Measurements from ENCODE around the gene ZYG11B.
"Not testable (repeated sequence)": the region's sequence is repeated elsewhere in the genome, so short reads cannot be mapped to it uniquely, and the experiment has no call there.

The ZYG11B gene

DNA sequence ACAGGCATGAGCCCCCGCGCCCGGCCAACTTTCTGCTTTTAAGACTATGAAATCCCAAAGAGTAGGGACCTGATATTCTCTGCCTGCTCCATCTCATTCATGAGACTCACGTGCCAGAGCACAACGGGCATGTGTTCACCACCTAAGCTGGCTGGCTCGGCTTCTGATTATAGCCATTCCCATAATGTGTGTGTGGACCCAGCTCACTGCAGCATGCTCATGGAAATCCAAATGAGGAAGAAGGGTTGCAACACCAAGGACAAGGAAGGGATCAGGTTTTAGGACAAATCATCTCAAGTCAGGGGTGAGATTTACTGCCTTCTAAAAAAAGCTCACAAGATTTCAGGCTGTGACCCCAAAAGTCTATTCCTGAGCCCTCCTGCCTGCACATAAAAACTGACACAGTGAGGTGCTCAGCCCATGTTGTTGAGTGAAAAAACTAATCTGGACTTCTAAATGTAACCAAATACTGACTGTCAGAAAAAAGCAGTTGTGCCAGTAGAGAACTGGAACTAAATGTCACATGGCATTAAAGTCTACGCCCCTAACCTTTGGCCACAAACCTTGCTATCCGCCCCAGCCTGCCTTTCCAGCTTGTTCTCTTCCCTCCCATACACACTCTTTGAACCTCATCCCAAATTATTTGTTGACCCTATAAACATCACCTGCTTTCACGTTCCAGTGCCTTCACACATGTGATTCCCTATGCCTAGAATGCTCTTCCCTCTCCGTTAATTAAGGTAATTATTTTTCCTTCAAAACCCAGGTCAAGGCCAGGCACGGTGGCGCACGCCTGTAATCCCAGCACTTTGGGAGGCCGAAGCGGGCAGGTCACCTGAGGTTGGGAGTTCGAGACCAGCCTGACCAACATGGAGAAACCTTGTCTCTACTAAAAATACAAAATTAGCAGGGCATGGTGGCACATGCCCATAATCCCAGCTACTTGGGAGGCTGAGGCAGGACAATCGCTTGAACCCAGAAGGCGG is 19.0 kb upstream of the ZYG11B start:
- FAIRE-seq, result no peak
- TF ChIP-seq POU2F2 (IDR thresholded peaks at IDR 0.05; ENCODE audit: low read depth, low read length) (no peak), PAX5 (IDR thresholded peaks at IDR 0.05; ENCODE audit: insufficient read depth, low read length, severe bottlenecking) (no peak), TAF1 (IDR thresholded peaks at IDR 0.05; ENCODE audit: low read depth, low read length) (no peak), SPI1 (IDR thresholded peaks at IDR 0.05; ENCODE audit: low read depth, low read length) (no peak), POLR2A (IDR thresholded peaks at IDR 0.05; ENCODE audit: low read depth, low read length) (no peak), POLR2AphosphoS5 (IDR thresholded peaks at IDR 0.05; ENCODE audit: low read depth, low read length) (no peak)
- DNase-seq (ENCODE audit: insufficient read length, low spot score), result no peak

DNA sequence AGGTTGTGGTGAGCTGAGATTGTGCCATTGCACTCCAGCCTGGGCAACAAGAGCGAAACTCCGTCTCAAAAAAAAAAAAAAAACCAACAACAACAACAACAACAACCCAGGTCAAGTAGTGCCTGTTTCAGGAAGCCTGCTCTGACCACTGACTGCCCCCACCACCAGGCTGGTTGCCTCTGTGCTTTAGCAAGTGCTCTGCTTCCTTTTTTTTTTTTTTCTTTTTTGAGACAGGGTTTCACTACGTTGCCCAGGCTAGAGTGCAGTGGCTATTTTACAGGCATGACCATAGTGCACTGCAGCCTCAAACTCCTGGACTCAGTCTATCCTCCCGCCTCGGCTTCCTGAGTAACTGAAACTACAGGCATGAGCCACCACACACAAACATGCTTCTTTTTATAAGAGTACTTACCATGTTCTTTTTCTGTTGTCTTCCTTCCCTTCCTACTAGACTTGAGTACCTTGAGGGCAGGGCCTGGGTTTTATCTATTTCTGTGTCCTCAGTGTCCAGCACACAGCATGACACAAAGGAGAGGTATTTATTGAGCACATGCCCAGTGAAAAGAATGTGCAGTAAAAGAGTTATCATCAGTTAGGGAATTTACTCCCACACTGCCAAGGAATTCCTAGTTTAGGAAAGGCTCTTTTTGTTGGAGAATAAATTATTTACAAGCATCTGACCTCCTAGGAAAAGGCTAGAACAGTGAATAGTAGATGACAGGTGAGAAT is 18.2 kb upstream of the ZYG11B start:
- TF ChIP-seq POU2F2 (IDR thresholded peaks at IDR 0.05; ENCODE audit: low read depth, low read length) (no peak), POLR2A (IDR thresholded peaks at IDR 0.05; ENCODE audit: low read depth, low read length) (no peak), SPI1 (IDR thresholded peaks at IDR 0.05; ENCODE audit: low read depth, low read length) (no peak), POLR2AphosphoS5 (IDR thresholded peaks at IDR 0.05; ENCODE audit: low read depth, low read length) (no peak), PAX5 (IDR thresholded peaks at IDR 0.05; ENCODE audit: insufficient read depth, low read length, severe bottlenecking) (no peak), TAF1 (IDR thresholded peaks at IDR 0.05; ENCODE audit: low read depth, low read length) (no peak)
- no peak for FAIRE-seq
- DNase-seq (ENCODE audit: insufficient read length, low spot score), result no peak

DNA sequence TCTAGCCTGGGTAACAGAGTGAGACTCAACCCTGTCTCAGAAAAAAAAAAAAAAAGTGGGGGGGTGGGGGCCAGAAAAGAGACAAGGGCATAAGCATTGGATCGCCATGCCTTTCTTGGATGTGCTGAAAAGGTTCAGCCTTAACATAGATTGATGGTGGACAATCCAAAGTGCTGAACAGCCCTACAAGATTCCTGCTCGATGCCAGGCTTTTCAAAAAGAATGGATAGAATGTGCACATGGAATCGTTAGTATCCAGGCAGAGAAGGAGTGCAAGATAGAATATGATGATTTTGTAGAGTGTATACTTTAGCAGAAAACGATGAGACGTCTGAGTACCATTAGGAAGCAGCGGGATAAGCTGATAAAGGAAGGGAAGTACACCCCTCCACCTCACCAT is 17.2 kb upstream of the ZYG11B start:
- DNase-seq (ENCODE audit: insufficient read length, low spot score) (no peak), FAIRE-seq (no peak)
- TF ChIP-seq TAF1 (IDR thresholded peaks at IDR 0.05; ENCODE audit: low read depth, low read length), result no peak
- TF ChIP-seq POLR2A (IDR thresholded peaks at IDR 0.05; ENCODE audit: low read depth, low read length), result no peak
- no peak for TF ChIP-seq POU2F2 (IDR thresholded peaks at IDR 0.05; ENCODE audit: low read depth, low read length)
- TF ChIP-seq PAX5 (IDR thresholded peaks at IDR 0.05; ENCODE audit: insufficient read depth, low read length, severe bottlenecking), result no peak
- TF ChIP-seq POLR2AphosphoS5 (IDR thresholded peaks at IDR 0.05; ENCODE audit: low read depth, low read length), result no peak
- no peak for TF ChIP-seq SPI1 (IDR thresholded peaks at IDR 0.05; ENCODE audit: low read depth, low read length)

DNA sequence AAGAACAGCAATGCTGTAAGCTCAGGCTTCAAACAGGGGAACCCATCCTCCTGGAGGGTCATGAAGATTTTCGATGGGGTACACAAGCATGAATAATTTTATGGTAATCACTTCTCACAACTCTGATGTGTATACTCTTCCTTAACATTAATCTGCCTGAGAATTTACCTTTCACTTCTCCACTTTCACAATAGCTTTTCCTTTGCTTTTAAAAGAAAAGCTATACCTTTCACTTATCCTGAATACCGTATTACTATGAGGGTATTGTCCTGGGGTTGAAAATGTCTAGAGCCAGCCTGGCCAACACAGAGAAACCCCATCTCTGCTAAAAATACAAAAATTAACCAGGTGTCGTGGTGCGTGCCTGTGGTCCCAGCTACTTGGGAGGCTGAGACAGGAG is 12.7 kb upstream of the ZYG11B start:
- TF ChIP-seq POLR2A (IDR thresholded peaks at IDR 0.05; ENCODE audit: low read depth, low read length), result no peak
- TF ChIP-seq POU2F2 (IDR thresholded peaks at IDR 0.05; ENCODE audit: low read depth, low read length), result no peak
- TF ChIP-seq PAX5 (IDR thresholded peaks at IDR 0.05; ENCODE audit: insufficient read depth, low read length, severe bottlenecking), result no peak
- TF ChIP-seq TAF1 (IDR thresholded peaks at IDR 0.05; ENCODE audit: low read depth, low read length), result no peak
- no peak for TF ChIP-seq SPI1 (IDR thresholded peaks at IDR 0.05; ENCODE audit: low read depth, low read length)
- no peak for TF ChIP-seq POLR2AphosphoS5 (IDR thresholded peaks at IDR 0.05; ENCODE audit: low read depth, low read length)
- FAIRE-seq (no peak), DNase-seq (ENCODE audit: insufficient read length, low spot score) (no peak)

DNA sequence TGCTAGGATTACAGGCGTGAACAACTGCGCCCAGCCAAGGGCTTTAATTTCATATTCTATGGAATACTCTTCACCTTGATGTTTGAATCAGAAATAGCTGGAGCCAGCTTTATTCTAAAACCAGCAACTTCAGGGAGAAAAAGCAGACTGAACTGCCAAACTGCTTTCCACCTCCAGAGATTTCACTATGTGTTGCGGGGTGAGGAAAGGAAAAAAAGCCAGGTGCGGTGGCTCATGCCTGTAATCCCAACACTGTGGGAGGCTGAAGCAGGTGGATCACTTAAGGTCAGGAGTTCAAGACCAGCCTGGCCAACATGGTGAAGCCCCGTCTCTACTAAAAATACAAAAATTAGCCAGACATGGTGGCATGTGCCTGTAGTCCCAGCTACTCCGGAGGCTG is 11.0 kb upstream of the ZYG11B start:
- FAIRE-seq; DNase-seq (ENCODE audit: insufficient read length, low spot score): not testable (repeated sequence)

DNA sequence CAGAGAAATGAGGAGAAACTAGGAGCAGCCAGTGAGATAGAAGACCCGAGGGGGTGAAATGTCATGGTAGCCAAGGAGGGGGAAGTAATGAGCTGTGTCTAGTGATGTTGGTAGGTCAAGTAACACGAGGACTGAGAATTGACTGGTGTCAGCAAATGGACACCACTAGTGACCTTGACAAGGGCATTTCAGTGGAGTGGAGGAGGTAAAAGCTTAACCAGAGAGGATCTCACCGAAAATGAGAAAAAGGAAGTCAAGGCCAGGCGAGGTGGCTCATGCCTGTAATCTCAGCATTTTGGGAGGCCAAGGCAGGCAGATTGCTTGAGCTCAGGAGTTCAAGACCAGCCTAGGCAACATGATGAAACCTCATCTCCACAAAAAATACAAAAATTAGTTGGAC is 3.0 kb upstream of the ZYG11B start:
- FAIRE-seq, result no peak

DNA sequence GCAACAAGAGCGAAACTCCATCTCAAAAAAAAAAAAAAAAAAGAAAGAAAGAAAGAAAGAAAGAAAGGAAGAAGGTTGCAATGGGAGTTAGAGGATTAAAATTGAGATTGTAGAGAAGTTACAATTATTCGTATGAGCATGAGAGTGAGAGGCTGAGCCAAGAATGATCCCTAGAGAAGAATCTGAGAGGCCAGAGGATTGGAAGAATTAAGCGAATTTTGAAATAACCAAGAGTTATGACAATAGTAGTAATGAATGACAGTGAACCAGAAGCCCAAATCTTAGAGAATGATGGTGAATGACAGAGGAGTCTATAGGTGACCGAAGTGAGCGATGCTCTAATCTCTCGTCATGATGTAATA is 369 bp upstream of the ZYG11B start:
- TF ChIP-seq TAF1 (IDR thresholded peaks at IDR 0.05; ENCODE audit: low read depth, low read length), result no peak
- no peak for TF ChIP-seq POLR2AphosphoS5 (IDR thresholded peaks at IDR 0.05; ENCODE audit: low read depth, low read length)
- TF ChIP-seq POLR2A (IDR thresholded peaks at IDR 0.05; ENCODE audit: low read depth, low read length), result no peak
- TF ChIP-seq SPI1 (IDR thresholded peaks at IDR 0.05; ENCODE audit: low read depth, low read length), result no peak
- TF ChIP-seq PAX5 (IDR thresholded peaks at IDR 0.05; ENCODE audit: insufficient read depth, low read length, severe bottlenecking), result no peak
- TF ChIP-seq POU2F2 (IDR thresholded peaks at IDR 0.05; ENCODE audit: low read depth, low read length), result no peak
- FAIRE-seq (no peak), DNase-seq (ENCODE audit: insufficient read length, low spot score) (no peak)

More for the DNA sequence above, 3.0 kb upstream of the ZYG11B start:
- TF ChIP-seq TAF1 (IDR thresholded peaks at IDR 0.05; ENCODE audit: low read depth, low read length) (no peak), POLR2A (IDR thresholded peaks at IDR 0.05; ENCODE audit: low read depth, low read length) (no peak), SPI1 (IDR thresholded peaks at IDR 0.05; ENCODE audit: low read depth, low read length) (no peak), POLR2AphosphoS5 (IDR thresholded peaks at IDR 0.05; ENCODE audit: low read depth, low read length) (no peak), POU2F2 (IDR thresholded peaks at IDR 0.05; ENCODE audit: low read depth, low read length) (no peak), PAX5 (IDR thresholded peaks at IDR 0.05; ENCODE audit: insufficient read depth, low read length, severe bottlenecking) (no peak)
- no peak for DNase-seq (ENCODE audit: insufficient read length, low spot score)

DNA sequence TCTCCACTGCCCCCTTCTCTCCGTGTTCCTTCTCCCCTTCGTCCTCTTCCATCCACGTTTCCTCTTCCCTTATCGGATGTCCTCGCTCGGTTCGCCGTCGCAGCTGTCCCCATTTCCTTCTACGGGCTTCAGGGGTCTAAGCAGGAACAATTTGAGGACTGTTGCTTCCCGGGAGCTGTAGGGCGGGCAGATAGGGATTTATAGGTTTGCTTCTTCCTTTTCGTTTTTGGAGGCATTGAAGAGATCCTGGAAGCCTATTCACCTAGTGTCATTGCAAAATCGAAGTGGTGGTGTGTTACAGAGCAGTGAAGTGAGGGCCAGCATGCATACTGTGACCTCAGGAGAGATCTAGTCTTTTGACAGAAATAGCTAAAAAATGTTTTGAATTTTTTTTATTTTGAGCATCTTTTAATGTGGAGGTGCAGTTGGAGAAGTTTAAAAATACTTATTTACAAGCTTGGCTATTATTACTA is 897 bp downstream of the ZYG11B start:
- peak; percentile 72 for FAIRE-seq
- no peak for DNase-seq (ENCODE audit: insufficient read length, low spot score)
- TF ChIP-seq PAX5 (IDR thresholded peaks at IDR 0.05; ENCODE audit: insufficient read depth, low read length, severe bottlenecking), result no peak
- no peak for TF ChIP-seq POU2F2 (IDR thresholded peaks at IDR 0.05; ENCODE audit: low read depth, low read length)
- TF ChIP-seq POLR2AphosphoS5 (IDR thresholded peaks at IDR 0.05; ENCODE audit: low read depth, low read length), result no peak
- no peak for TF ChIP-seq TAF1 (IDR thresholded peaks at IDR 0.05; ENCODE audit: low read depth, low read length)
- TF ChIP-seq SPI1 (IDR thresholded peaks at IDR 0.05; ENCODE audit: low read depth, low read length), result no peak
- TF ChIP-seq POLR2A (IDR thresholded peaks at IDR 0.05; ENCODE audit: low read depth, low read length), result no peak

DNA sequence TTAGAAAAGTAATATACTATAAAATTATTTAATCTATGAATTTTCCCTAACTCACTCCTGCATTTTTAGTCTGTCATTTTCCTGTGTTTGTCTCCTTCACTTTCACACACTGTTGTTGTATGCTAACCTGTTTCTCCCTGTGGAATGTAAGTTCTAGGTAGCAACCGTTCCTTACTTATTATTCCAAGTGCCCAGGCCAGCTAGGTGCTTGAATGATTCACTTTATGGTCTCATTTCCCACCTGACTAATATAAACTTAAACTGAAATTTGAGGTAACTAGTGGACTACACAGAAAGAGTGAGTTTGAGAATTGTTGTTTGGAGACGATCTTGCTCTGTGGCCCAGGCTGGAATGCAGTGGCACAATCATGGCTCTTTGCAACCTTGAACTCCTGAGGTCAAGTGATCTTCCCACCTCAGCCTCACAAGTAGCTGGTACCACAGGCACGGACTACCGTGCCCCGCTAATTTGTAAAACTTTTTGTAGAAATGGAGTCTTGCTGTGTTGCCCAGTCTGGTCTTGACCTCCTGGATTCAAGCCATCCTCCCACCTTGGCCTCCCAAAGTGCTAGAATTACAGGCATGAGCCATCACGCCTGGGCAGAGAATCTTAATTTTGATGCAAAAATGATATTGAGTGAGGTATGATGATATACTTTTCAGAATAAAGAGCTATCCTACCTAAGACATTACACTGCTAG is 1.9 kb downstream of the ZYG11B start:
- TF ChIP-seq POU2F2 (IDR thresholded peaks at IDR 0.05; ENCODE audit: low read depth, low read length), result no peak
- no peak for TF ChIP-seq SPI1 (IDR thresholded peaks at IDR 0.05; ENCODE audit: low read depth, low read length)
- TF ChIP-seq PAX5 (IDR thresholded peaks at IDR 0.05; ENCODE audit: insufficient read depth, low read length, severe bottlenecking), result no peak
- no peak for TF ChIP-seq POLR2AphosphoS5 (IDR thresholded peaks at IDR 0.05; ENCODE audit: low read depth, low read length)
- no peak for TF ChIP-seq TAF1 (IDR thresholded peaks at IDR 0.05; ENCODE audit: low read depth, low read length)
- TF ChIP-seq POLR2A (IDR thresholded peaks at IDR 0.05; ENCODE audit: low read depth, low read length), result no peak
- FAIRE-seq, result peak; percentile 5
- DNase-seq (ENCODE audit: insufficient read length, low spot score), result no peak
